Stimulated activated CD4-positive, alpha-beta T cell treated with anti-CD3 and anti-CD28 coated beads, TNF-alpha, amount 100 ng/mL, for 4 hours (primary cell): ENCODE measurements around the gene UTS2R.
"Not testable (repeated sequence)": the region's sequence is repeated elsewhere in the genome, so short reads cannot be mapped to it uniquely, and the experiment has no call there.

Source experiments
- DNase-seq, 3 experiments: peaks; one replicate each; pipeline ENCODE4 v3.0.0-alpha.2; 2020; ENCODE audit warnings: low read depth in 3 of 3

UTS2R gene

GRCh38 chr17:82354804-82355308 lies 16.7 kb upstream of the UTS2R start:
- no peak for DNase-seq

GRCh38 chr17:82355770-82356427 lies 15.7 kb upstream of the UTS2R start:
- no peak for DNase-seq

- DNase-seq = no peak
Measured at GRCh38 chr17:82356845-82357355, 14.7 kb upstream of the UTS2R start.

- no peak for DNase-seq
Measured at GRCh38 chr17:82357394-82357793, 14.2 kb upstream of the UTS2R start.

GRCh38 chr17:82358465-82359350 lies 12.9 kb upstream of the UTS2R start, which contains the start of gene TEX19:
Gene TEX19 (plus strand): TSS chr17:82359247. CDS start chr17:82362151, 2,904 bp downstream.
- no peak for DNase-seq

- DNase-seq = not testable (repeated sequence)
Measured at GRCh38 chr17:82359451-82360074, 12.0 kb upstream of the UTS2R start.

- no peak for DNase-seq
Measured at GRCh38 chr17:82361885-82362633, 9.5 kb upstream of the UTS2R start.

- DNase-seq = no peak
Measured at GRCh38 chr17:82365606-82366295, 5.8 kb upstream of the UTS2R start.

DNA sequence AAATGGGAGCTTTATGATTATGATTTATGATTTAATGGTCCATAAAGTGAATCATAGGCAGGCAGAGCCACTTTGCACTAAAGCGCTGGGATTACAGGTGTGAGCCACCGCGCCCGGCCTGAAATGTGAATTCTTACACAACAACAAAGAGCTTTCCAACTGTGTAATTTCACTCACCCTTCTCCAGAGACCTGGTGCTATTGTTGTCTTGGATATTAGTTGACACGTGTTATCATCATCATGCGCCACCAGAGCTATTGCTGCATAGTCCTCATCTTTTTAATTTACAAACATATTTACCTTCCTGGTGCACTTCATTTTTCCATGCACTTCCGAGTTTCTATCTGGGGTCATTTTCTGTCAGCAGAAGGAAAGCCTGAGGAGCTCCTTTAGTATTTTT lies 4.8 kb upstream of the UTS2R start:
- DNase-seq = no peak

- DNase-seq = no peak
Measured at GRCh38 chr17:82367724-82368524, 3.6 kb upstream of the UTS2R start.

DNA sequence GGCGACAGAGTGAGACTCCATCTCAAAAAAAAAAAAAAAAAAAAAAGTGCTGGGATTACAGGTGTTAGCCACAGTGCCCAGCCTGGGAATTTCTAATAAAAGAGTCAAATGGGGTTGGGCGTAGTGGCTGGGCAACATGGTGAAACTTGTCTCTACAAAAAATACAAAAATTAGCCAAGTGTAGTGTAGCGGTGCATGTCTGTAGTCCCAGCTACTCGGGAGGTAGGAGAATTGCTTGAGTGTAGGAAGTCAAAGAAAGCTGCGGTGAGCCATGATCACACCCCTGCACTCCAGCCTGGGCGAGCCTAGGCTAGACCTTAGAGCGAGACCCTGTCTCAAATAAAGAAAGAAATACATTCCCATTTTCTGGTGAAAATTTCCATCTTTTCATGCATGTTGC lies 2.4 kb upstream of the UTS2R start:
- DNase-seq = no peak

GRCh38 chr17:82370471-82371332 lies 863 bp upstream of the UTS2R start:
- DNase-seq = peak in 2 of 3 experiments; percentile 13 to 23

DNA sequence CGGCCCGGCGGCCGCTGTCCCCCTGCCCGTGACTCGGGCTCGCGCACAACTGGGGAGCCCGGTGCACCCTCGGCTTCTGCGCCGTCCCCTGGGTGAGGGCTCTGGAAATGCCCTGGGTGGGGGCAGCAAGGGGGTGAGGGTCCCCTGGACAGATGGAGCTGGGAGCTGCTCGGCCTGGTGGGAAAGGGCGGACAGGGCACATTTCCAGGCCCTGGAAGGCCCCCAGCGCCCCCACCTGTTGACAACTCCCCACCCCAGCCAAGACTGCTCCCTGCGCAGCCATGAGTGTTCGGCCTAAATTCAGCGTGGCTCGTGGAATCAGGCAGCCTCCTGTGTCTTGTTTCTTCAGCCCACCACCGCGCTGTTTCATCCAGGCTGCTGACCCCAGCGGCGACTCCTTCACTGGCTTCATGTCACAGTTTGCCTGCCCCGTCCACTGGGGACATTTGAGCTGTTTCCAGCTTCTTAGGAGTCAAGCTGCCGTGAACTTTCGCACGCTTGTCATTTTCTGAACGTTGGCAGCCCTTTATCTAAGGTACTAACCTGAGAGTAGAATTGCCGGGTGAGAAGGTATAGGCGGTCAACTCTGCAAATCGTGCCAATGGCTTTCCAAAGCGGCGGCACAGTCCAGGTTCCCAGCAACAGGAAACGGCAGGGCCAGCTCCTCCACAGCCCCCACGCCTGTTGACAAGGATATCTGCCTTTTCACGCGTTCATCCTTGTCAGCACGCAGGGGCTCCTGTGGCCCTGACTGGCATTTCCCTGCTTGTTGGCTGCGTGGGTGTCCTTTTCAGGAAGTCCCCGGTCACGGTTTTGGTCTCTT lies 895 bp downstream of the UTS2R start:
- DNase-seq = no peak

GRCh38 chr17:82373072-82373452 lies 1.5 kb downstream of the UTS2R start:
- not testable (repeated sequence) for DNase-seq

GRCh38 chr17:82373731-82374625 lies 2.4 kb downstream of the UTS2R start:
- DNase-seq = no peak

DNA sequence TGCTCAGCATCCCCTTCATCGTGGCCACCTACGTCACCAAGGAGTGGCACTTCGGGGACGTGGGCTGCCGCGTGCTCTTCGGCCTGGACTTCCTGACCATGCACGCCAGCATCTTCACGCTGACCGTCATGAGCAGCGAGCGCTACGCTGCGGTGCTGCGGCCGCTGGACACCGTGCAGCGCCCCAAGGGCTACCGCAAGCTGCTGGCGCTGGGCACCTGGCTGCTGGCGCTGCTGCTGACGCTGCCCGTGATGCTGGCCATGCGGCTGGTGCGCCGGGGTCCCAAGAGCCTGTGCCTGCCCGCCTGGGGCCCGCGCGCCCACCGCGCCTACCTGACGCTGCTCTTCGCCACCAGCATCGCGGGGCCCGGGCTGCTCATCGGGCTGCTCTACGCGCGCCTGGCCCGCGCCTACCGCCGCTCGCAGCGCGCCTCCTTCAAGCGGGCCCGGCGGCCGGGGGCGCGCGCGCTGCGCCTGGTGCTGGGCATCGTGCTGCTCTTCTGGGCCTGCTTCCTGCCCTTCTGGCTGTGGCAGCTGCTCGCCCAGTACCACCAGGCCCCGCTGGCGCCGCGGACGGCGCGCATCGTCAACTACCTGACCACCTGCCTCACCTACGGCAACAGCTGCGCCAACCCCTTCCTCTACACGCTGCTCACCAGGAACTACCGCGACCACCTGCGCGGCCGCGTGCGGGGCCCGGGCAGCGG lies 3.2 kb downstream of the UTS2R start:
- no peak for DNase-seq
